Trophoblast cell (in vitro differentiated cells and primary cell): ENCODE measurements around the gene OR2AG1.
A peak's percentile ranks its signal among the peaks of the same experiment; 100 is the strongest.
"Not testable (repeated sequence)": the region's sequence is repeated elsewhere in the genome, so short reads cannot be mapped to it uniquely, and the experiment has no call there.

Source experiments
- DNase-seq, 2 donors: peaks; one replicate each; pipeline ENCODE4 v3.0.0-alpha.2; 2016
- H2AFZ ChIP-seq: 2 replicates; pipeline ENCODE4 v1.6.1; 2013; ENCODE audit warnings: low read length, moderate library complexity, mild to moderate bottlenecking; ENCODE audit not compliant: insufficient read depth, poor library complexity
- H2AK5ac ChIP-seq: 2 replicates; pipeline ENCODE4 v1.6.1; 2013; ENCODE audit warnings: mild to moderate bottlenecking, low read length
- H2BK120ac ChIP-seq: 2 replicates; pipeline ENCODE4 v1.6.1; 2013; ENCODE audit warnings: low read length, mild to moderate bottlenecking, moderate library complexity; ENCODE audit not compliant: insufficient read depth, poor library complexity
- H2BK12ac ChIP-seq: 2 replicates; pipeline ENCODE4 v1.6.1; 2013; ENCODE audit warnings: mild to moderate bottlenecking, low read length, moderate library complexity
- H2BK5ac ChIP-seq: 2 replicates; pipeline ENCODE4 v1.6.1; 2013; ENCODE audit warnings: low read length, low read depth, moderate library complexity, mild to moderate bottlenecking; ENCODE audit not compliant: poor library complexity
- H3K14ac ChIP-seq: 2 replicates; pipeline ENCODE4 v1.6.1; 2013; ENCODE audit warnings: mild to moderate bottlenecking, low read length
- H3K18ac ChIP-seq: 2 replicates; pipeline ENCODE4 v1.6.1; 2013; ENCODE audit warnings: mild to moderate bottlenecking, low read length
- H3K23ac ChIP-seq: 2 replicates; pipeline ENCODE4 v1.6.1; 2013; ENCODE audit warnings: low read length
- H3K27ac ChIP-seq: 2 replicates; pipeline ENCODE4 v1.5.1; 2013; ENCODE audit warnings: low read depth, mild to moderate bottlenecking, inconsistent platforms, low read length, moderate library complexity
- H3K27me3 ChIP-seq: 2 replicates; pipeline ENCODE4 v1.6.1; 2013; ENCODE audit warnings: inconsistent platforms, mild to moderate bottlenecking, low read length, moderate library complexity; ENCODE audit not compliant: insufficient read depth
- H3K36me3 ChIP-seq, 2 experiments: 1 replicate in 1 of 2; 2 replicates in 1 of 2; pipeline ENCODE4 v1.6.1; 2013; ENCODE audit warnings: low read length in 2 of 2, mild to moderate bottlenecking in 2 of 2, moderate library complexity in 1 of 2; ENCODE audit not compliant: insufficient read depth in 2 of 2, control insufficient read depth in 1 of 2
- H3K4ac ChIP-seq: 2 replicates; pipeline ENCODE4 v1.6.1; 2013; ENCODE audit warnings: low read depth, mild to moderate bottlenecking, low read length, moderate library complexity
- H3K4me1 ChIP-seq, 2 experiments: 1 replicate in 1 of 2; 2 replicates in 1 of 2; pipeline ENCODE4 v1.6.1; 2013; ENCODE audit warnings: low read length in 2 of 2, mild to moderate bottlenecking in 2 of 2, moderate library complexity in 1 of 2; ENCODE audit not compliant: insufficient read depth in 2 of 2, control insufficient read depth in 1 of 2
- H3K4me2 ChIP-seq: 2 replicates; pipeline ENCODE4 v1.6.1; 2013; ENCODE audit warnings: inconsistent platforms, mild to moderate bottlenecking, low read length, moderate library complexity
- H3K4me3 ChIP-seq: 2 replicates; pipeline ENCODE4 v1.5.1; 2013; ENCODE audit warnings: mild to moderate bottlenecking, low read depth, low read length, inconsistent platforms
- H3K79me1 ChIP-seq: one replicate; pipeline ENCODE4 v1.6.1; 2013; ENCODE audit warnings: low read length
- H3K79me2 ChIP-seq: 2 replicates; pipeline ENCODE4 v1.6.1; 2013; ENCODE audit warnings: low read length, mild to moderate bottlenecking; ENCODE audit not compliant: control insufficient read depth, insufficient read depth, poor library complexity
- H3K9ac ChIP-seq: 2 replicates; pipeline ENCODE4 v1.6.1; 2013; ENCODE audit warnings: mild to moderate bottlenecking, low read length
- H3K9me3 ChIP-seq: 2 replicates; pipeline ENCODE4 v1.6.1; 2013; ENCODE audit warnings: low read depth, mild to moderate bottlenecking, control low read depth, inconsistent platforms, low read length; ENCODE audit not compliant: insufficient read depth
- H4K12ac ChIP-seq: 2 replicates; pipeline ENCODE4 v1.6.1; 2013; ENCODE audit warnings: low read depth, mild to moderate bottlenecking, low read length, moderate library complexity
- H4K8ac ChIP-seq: 2 replicates; pipeline ENCODE4 v1.6.1; 2013; ENCODE audit warnings: low read depth, mild to moderate bottlenecking, low read length, moderate library complexity
- H4K91ac ChIP-seq: one replicate; pipeline ENCODE4 v1.6.1; 2013; ENCODE audit warnings: low read depth, mild to moderate bottlenecking, low read length, moderate library complexity
- WGBS: extraction: QIAGEN DNeasy Blood & Tissue Kit; methylation state at CpG from one replicate; pipeline ENCODE4 v1.1.7; 2013; ENCODE audit warnings: missing lambda C conversion rate; ENCODE audit not compliant: insufficient read length, insufficient coverage; ENCODE audit errors: extremely low coverage; 5-methylcytosine and 5-hydroxymethylcytosine counted together

Gene OR2AG1

GRCh38 chr11:6794639-6795038 is 11.8 kb downstream of the OR2AG1 start:
- Histone ChIP-seq H4K91ac (no peak overlapping the region), H3K4me3 (no peak overlapping the region), H4K8ac (no peak overlapping the region), H2BK5ac (no peak overlapping the region), H2AFZ (no peak overlapping the region), H3K9me3 (no peaks in the 10 kb centered on the region), H3K14ac (no peak overlapping the region), H3K4ac (no peak overlapping the region), H3K23ac (no peak overlapping the region), H3K27ac (no peak overlapping the region), H2AK5ac (no peak overlapping the region), H3K79me1 (no peaks in the 10 kb centered on the region), H3K4me1 (no peaks in the 10 kb centered on the region), H3K9ac (no peak overlapping the region), H3K18ac (no peak overlapping the region), H2BK120ac (no peak overlapping the region), H3K27me3 (no peaks in the 10 kb centered on the region), H3K4me2 (no peak overlapping the region), H2BK12ac (no peak overlapping the region), H4K12ac (no peak overlapping the region), H3K79me2 (no peaks in the 10 kb centered on the region), H3K36me3 (no peaks in the 10 kb centered on the region)
- DNase-seq: peak in 1 of 2 donors; percentile 9
- WGBS: no CpG with 5 or more reads among the region's 4 CpGs

GRCh38 chr11:6799402-6799801 is 16.6 kb downstream of the OR2AG1 start, which contains the start of gene OR6A2:
OR6A2 (minus strand) TSS chr11:6799689; CDS start chr11:6795708, 3,981 bp downstream.
- Histone ChIP-seq H3K9ac (no peak within 1 kb of the TSS), H4K91ac (no peak within 1 kb of the TSS), H4K12ac (no peak within 1 kb of the TSS), H2BK12ac (no peak within 1 kb of the TSS), H3K9me3 (no peaks in the 10 kb centered on the region), H3K4me3 (no peak within 1 kb of the TSS), H3K79me1 (no peaks in the 10 kb centered on the region), H2BK5ac (no peak within 1 kb of the TSS), H2AK5ac (no peak within 1 kb of the TSS), H3K23ac (no peak within 1 kb of the TSS), H2BK120ac (no peak within 1 kb of the TSS), H3K4me2 (no peak within 1 kb of the TSS), H3K4ac (no peak within 1 kb of the TSS), H3K18ac (no peak within 1 kb of the TSS), H3K79me2 (no peaks in the 10 kb centered on the region), H2AFZ (no peak within 1 kb of the TSS), H3K36me3 (no peaks in the 10 kb centered on the region), H3K4me1 (no peaks in the 10 kb centered on the region), H3K27me3 (no peaks in the 10 kb centered on the region), H4K8ac (no peak within 1 kb of the TSS), H3K14ac (no peak within 1 kb of the TSS), H3K27ac (no peak within 1 kb of the TSS)
- no peak for DNase-seq
- WGBS: no CpG with 5 or more reads among the region's 1 CpG

GRCh38 chr11:6801075-6801474 is 18.3 kb downstream of the OR2AG1 start:
- H3K18ac ChIP-seq, H2AFZ ChIP-seq, H3K23ac ChIP-seq, H2BK5ac ChIP-seq, H3K79me1 ChIP-seq, H3K36me3 ChIP-seq, H3K4me2 ChIP-seq, H2AK5ac ChIP-seq, H3K79me2 ChIP-seq, H3K4ac ChIP-seq, H2BK12ac ChIP-seq, H4K12ac ChIP-seq, H2BK120ac ChIP-seq, H4K91ac ChIP-seq, H3K14ac ChIP-seq, H3K9me3 ChIP-seq, H3K4me3 ChIP-seq, H4K8ac ChIP-seq, H3K9ac ChIP-seq, H3K4me1 ChIP-seq, H3K27me3 ChIP-seq, DNase-seq, H3K27ac ChIP-seq: not testable (repeated sequence)

GRCh38 chr11:6812390-6813005 is 29.7 kb downstream of the OR2AG1 start:
- WGBS: no CpG with 5 or more reads among the region's 6 CpGs
- Histone ChIP-seq H3K23ac (no peak overlapping the region), H3K14ac (no peak overlapping the region), H3K9ac (no peak overlapping the region), H3K4me1 (no peaks in the 10 kb centered on the region), H3K79me2 (no peaks in the 10 kb centered on the region), H2AFZ (no peak overlapping the region), H2BK5ac (no peak overlapping the region), H3K4me2 (no peak overlapping the region), H3K9me3 (no peaks in the 10 kb centered on the region), H3K79me1 (no peaks in the 10 kb centered on the region), H3K27ac (no peak overlapping the region), H3K18ac (no peak overlapping the region), H2AK5ac (no peak overlapping the region), H4K91ac (no peak overlapping the region), H2BK12ac (no peak overlapping the region), H4K8ac (no peak overlapping the region), H3K36me3 (no peaks in the 10 kb centered on the region), H3K4me3 (no peak overlapping the region), H4K12ac (no peak overlapping the region), H3K4ac (no peak overlapping the region), H3K27me3 (no peaks in the 10 kb centered on the region), H2BK120ac (no peak overlapping the region)
- DNase-seq: peak in 1 of 2 donors; percentile 76
